GM21423 (cell line): ENCODE data around the gene C10orf105.

Experiments used
- ATAC-seq: cut with Tn5 transposase; IDR thresholded peaks from one replicate; pipeline ENCODE4 v1.9.1; 2021; ENCODE audit warnings: mild to moderate bottlenecking, moderate library complexity; ENCODE audit not compliant: unreplicated experiment

C10orf105 gene

GRCh38 chr10:71737834-71738197, 18.2 kb upstream of the C10orf105 start:
- no peak for ATAC-seq

GRCh38 chr10:71737001-71737833, 17.6 kb upstream of the C10orf105 start:
- ATAC-seq, result no peak

GRCh38 chr10:71736570-71736952, 17.0 kb upstream of the C10orf105 start:
- no peak for ATAC-seq

- no peak for ATAC-seq
These were observed 16.4 kb upstream of the C10orf105 start for GRCh38 chr10:71735709-71736569.

- no peak for ATAC-seq
These were observed 15.2 kb upstream of the C10orf105 start for GRCh38 chr10:71734797-71735196.

GRCh38 chr10:71731791-71732190, 12.2 kb upstream of the C10orf105 start:
- ATAC-seq, result no peak

- no peak for ATAC-seq
These were observed 9.6 kb upstream of the C10orf105 start for GRCh38 chr10:71729161-71729636.

GRCh38 chr10:71727738-71728737, 8.5 kb upstream of the C10orf105 start:
- peak; percentile 50 for ATAC-seq

- ATAC-seq, result peak; percentile 39
These were observed 7.6 kb upstream of the C10orf105 start for GRCh38 chr10:71727105-71727737.

- ATAC-seq, result no peak
These were observed 7.1 kb upstream of the C10orf105 start for GRCh38 chr10:71726580-71727104.

- ATAC-seq, result no peak
These were observed 6.5 kb upstream of the C10orf105 start for GRCh38 chr10:71725998-71726579.

GRCh38 chr10:71725249-71725648, 5.7 kb upstream of the C10orf105 start:
- ATAC-seq, result no peak

GRCh38 chr10:71724539-71724938, 5.0 kb upstream of the C10orf105 start:
- no peak for ATAC-seq

- no peak for ATAC-seq
These were observed 3.7 kb upstream of the C10orf105 start for GRCh38 chr10:71723311-71723710.

- no peak for ATAC-seq
These were observed 3.3 kb upstream of the C10orf105 start for GRCh38 chr10:71722849-71723248.

- ATAC-seq, result no peak
These were observed 1.7 kb upstream of the C10orf105 start for GRCh38 chr10:71721313-71721712.

GRCh38 chr10:71720288-71720687, 710 bp upstream of the C10orf105 start:
- ATAC-seq, result no peak

- no peak for ATAC-seq
These were observed 536 bp downstream of the C10orf105 start for GRCh38 chr10:71719042-71719441.

- ATAC-seq, result no peak
These were observed 1.3 kb downstream of the C10orf105 start for GRCh38 chr10:71718165-71718698.
